H1 (cell line): ENCODE results near the gene CCDC157. TPM values are rescaled to one million over a fixed set of nuclear protein-coding genes. Genes with fewer than 3 reads are reported as not detected.

Experiments used
- CTCF ChIA-PET: fragments of 300-600 bp; sonication (Branson Sonifier 250); formaldehyde crosslinking; loops from one replicate; lab custom pipeline; 2021; ENCODE audit not compliant: partially characterized antibody; lab: Charles Lee
- POLR2A ChIA-PET: fragments of 300-600 bp; sonication (Branson Sonifier 250); formaldehyde crosslinking; loops from one replicate; lab custom pipeline; 2021; ENCODE audit warnings: inconsistent platforms; ENCODE audit not compliant: partially characterized antibody; lab: Charles Lee
- DNase-seq, 2 experiments: peaks; one replicate each; pipeline versions ENCODE4 v3.0.0 to v3.0.0-alpha.2; 2010 to 2022; ENCODE audit warnings: low spot score in 2 of 2, low read depth in 1 of 2, mixed read lengths in 1 of 2
- FAIRE-seq: peaks from 2 replicates; lab custom pipeline; 2011; peaks lifted over from hg19 to GRCh38; lab: Jason Lieb, UNC
- H2AFZ ChIP-seq: 2 replicates; pipeline ENCODE4 v1.8.1; 2012; ENCODE audit warnings: low read length, inconsistent platforms
- H2AK5ac ChIP-seq: 2 replicates; pipeline ENCODE4 v1.6.1; 2013; ENCODE audit warnings: low read depth, low read length
- H2BK120ac ChIP-seq: replicated peaks from 2 replicates; pipeline ENCODE3; 2013; ENCODE audit warnings: low read depth, low read length, inconsistent platforms
- H2BK12ac ChIP-seq: 2 replicates; pipeline ENCODE4 v1.6.1; 2013; ENCODE audit warnings: low read depth, low read length
- H2BK15ac ChIP-seq: 2 replicates; pipeline ENCODE4 v1.6.1; 2013; ENCODE audit warnings: low read length
- H2BK20ac ChIP-seq: 2 replicates; pipeline ENCODE4 v1.6.1; 2013; ENCODE audit warnings: low read length
- H2BK5ac ChIP-seq: 2 replicates; pipeline ENCODE4 v1.6.1; 2013; ENCODE audit warnings: low read depth, low read length
- H3K14ac ChIP-seq: 2 replicates; pipeline ENCODE4 v1.6.1; 2013; ENCODE audit warnings: inconsistent platforms; ENCODE audit not compliant: insufficient read length
- H3K18ac ChIP-seq: 2 replicates; pipeline ENCODE4 v1.6.1; 2013; ENCODE audit warnings: low read length; ENCODE audit errors: extremely low read depth
- H3K23ac ChIP-seq: 2 replicates; pipeline ENCODE4 v1.6.1; 2013; ENCODE audit warnings: inconsistent platforms; ENCODE audit not compliant: insufficient read length
- H3K23me2 ChIP-seq: 2 replicates; pipeline ENCODE4 v1.6.1; 2013; ENCODE audit warnings: low read depth, low read length
- H3K27ac ChIP-seq: 2 replicates; pipeline ENCODE4 v1.6.1; 2011; ENCODE audit warnings: low read depth, low read length, inconsistent platforms
- H3K27me3 ChIP-seq, 4 experiments: replicated peaks in 1 of 4; 1 replicate in 1 of 4; 2 replicates in 3 of 4; pipeline versions ENCODE4 v1.6.1 to v1.8.1; 2011 to 2013; ENCODE audit warnings: low read length in 3 of 4, mild to moderate bottlenecking in 3 of 4, inconsistent platforms in 2 of 4, mixed read lengths in 2 of 4, moderate library complexity in 1 of 4; ENCODE audit not compliant: control insufficient read depth in 3 of 4, insufficient read depth in 3 of 4; ENCODE audit errors: extremely low read depth in 1 of 4
- H3K36me3 ChIP-seq, 4 experiments: 2 replicates each; pipeline versions ENCODE4 v1.6.1 to v1.8.1; 2011 to 2013; ENCODE audit warnings: mild to moderate bottlenecking in 4 of 4, low read length in 3 of 4, moderate library complexity in 2 of 4, control low read depth in 1 of 4, inconsistent platforms in 1 of 4; ENCODE audit not compliant: insufficient read depth in 4 of 4, control insufficient read depth in 2 of 4
- H3K4ac ChIP-seq: replicated peaks from 2 replicates; pipeline ENCODE3; 2013; ENCODE audit warnings: low read length, low read depth, mixed read lengths, inconsistent platforms; ENCODE audit not compliant: insufficient read length
- H3K4me1 ChIP-seq, 4 experiments: replicated peaks in 1 of 4; 1 replicate in 1 of 4; 2 replicates in 3 of 4; pipeline versions ENCODE4 v1.6.1 to v1.8.1; 2011 to 2013; ENCODE audit warnings: low read length in 3 of 4, inconsistent platforms in 2 of 4, mixed read lengths in 1 of 4; ENCODE audit not compliant: insufficient read depth in 4 of 4, control insufficient read depth in 3 of 4
- H3K4me2 ChIP-seq, 2 experiments: 2 replicates each; pipeline versions ENCODE4 v1.6.1 to v1.8.1; 2011 to 2013; ENCODE audit warnings: low read depth in 2 of 2, low read length in 2 of 2, control low read depth in 1 of 2, inconsistent platforms in 1 of 2, mild to moderate bottlenecking in 1 of 2; ENCODE audit not compliant: insufficient read depth in 1 of 2
- H3K4me3 ChIP-seq, 4 experiments: fragments of 200-600, 300-600 bp in 1 of 4; sonication (generic), shearing (Covaris generic), sonication (Bioruptor Twin) in 1 of 4; 2 replicates each; pipeline versions ENCODE4 v1.5.1 to v1.8.1; 2011 to 2016; ENCODE audit warnings: low read length in 4 of 4, low read depth in 3 of 4, control low read depth in 2 of 4, inconsistent platforms in 2 of 4, mild to moderate bottlenecking in 2 of 4, mixed read lengths in 1 of 4, moderate library complexity in 1 of 4; ENCODE audit not compliant: insufficient read depth in 2 of 4; ENCODE audit errors: extremely low read depth in 1 of 4
- H3K56ac ChIP-seq: replicated peaks from 2 replicates; pipeline ENCODE3; 2013; ENCODE audit warnings: low read depth, mild to moderate bottlenecking, mixed read lengths, low read length, inconsistent platforms; ENCODE audit not compliant: insufficient read length
- H3K79me1 ChIP-seq: 2 replicates; pipeline ENCODE4 v1.6.1; 2013; ENCODE audit warnings: low read depth, low read length, control low read depth
- H3K79me2 ChIP-seq, 2 experiments: 2 replicates each; pipeline versions ENCODE4 v1.6.1 to v1.8.1; 2012 to 2013; ENCODE audit warnings: low read length in 2 of 2, mild to moderate bottlenecking in 2 of 2, inconsistent platforms in 1 of 2; ENCODE audit not compliant: insufficient read depth in 2 of 2, control insufficient read depth in 1 of 2
- H3K9ac ChIP-seq, 4 experiments: replicated peaks in 1 of 4; 1 replicate in 1 of 4; 2 replicates in 3 of 4; pipeline versions ENCODE4 v1.6.1 to v1.8.1; 2011 to 2013; ENCODE audit warnings: low read depth in 3 of 4, low read length in 3 of 4, control low read depth in 2 of 4, mild to moderate bottlenecking in 2 of 4, moderate library complexity in 2 of 4, inconsistent platforms in 1 of 4; ENCODE audit errors: extremely low read depth in 1 of 4
- H3K9me3 ChIP-seq, 2 experiments: 2 replicates each; pipeline versions ENCODE4 v1.6.1 to v1.8.1; 2012 to 2013; ENCODE audit warnings: mild to moderate bottlenecking in 2 of 2, moderate library complexity in 2 of 2, control low read depth in 1 of 2, inconsistent platforms in 1 of 2, low read depth in 1 of 2, low read length in 1 of 2, mixed read lengths in 1 of 2; ENCODE audit not compliant: insufficient read depth in 2 of 2
- H4K20me1 ChIP-seq, 2 experiments: replicated peaks in 1 of 2; 2 replicates each; pipeline versions ENCODE3 to v1.8.1; 2011 to 2013; ENCODE audit warnings: inconsistent platforms in 2 of 2, low read length in 2 of 2, mild to moderate bottlenecking in 1 of 2; ENCODE audit not compliant: insufficient read depth in 2 of 2, control insufficient read depth in 1 of 2
- H4K5ac ChIP-seq: 2 replicates; pipeline ENCODE4 v1.6.1; 2013; ENCODE audit warnings: low read length, low read depth, mixed read lengths, inconsistent platforms; ENCODE audit not compliant: insufficient read length
- H4K8ac ChIP-seq: 2 replicates; pipeline ENCODE4 v1.8.0; 2013; ENCODE audit warnings: mild to moderate bottlenecking, moderate library complexity, low read length, inconsistent platforms; ENCODE audit not compliant: insufficient read depth; ENCODE audit errors: extremely low read depth
- H4K91ac ChIP-seq: replicated peaks from 2 replicates; pipeline ENCODE3; 2013; ENCODE audit warnings: low read length, mixed read lengths, inconsistent platforms; ENCODE audit not compliant: insufficient read length
- EGR1 ChIP-seq: IDR thresholded peaks from 2 replicates; pipeline ENCODE4 v1.6.1; 2011; ENCODE audit warnings: low read depth, low read length, borderline replicate concordance
- EZH2 ChIP-seq: fragments of 200-600 bp; sonication (generic); IDR thresholded peaks from 2 replicates; pipeline ENCODE4 v1.7.1; 2012; ENCODE audit warnings: low read depth, mild to moderate bottlenecking, moderate library complexity, low read length, inconsistent platforms; ENCODE audit not compliant: severe bottlenecking
- HDAC2 ChIP-seq, 2 experiments: fragments of 300-600 bp in 1 of 2; sonication (generic) in 1 of 2; IDR thresholded peaks; 2 replicates each; pipeline ENCODE4 v1.6.1; 2011 to 2012; ENCODE audit warnings: low read depth in 2 of 2, low read length in 2 of 2, mild to moderate bottlenecking in 2 of 2, moderate library complexity in 2 of 2, borderline replicate concordance in 1 of 2, inconsistent platforms in 1 of 2
- SUZ12 ChIP-seq: fragments of 200-600 bp; sonication (generic); IDR thresholded peaks from 2 replicates; pipeline ENCODE4 v1.6.1; 2012; ENCODE audit warnings: mild to moderate bottlenecking, inconsistent platforms, low read length, moderate library complexity, mixed read lengths
- USF2 ChIP-seq: IDR thresholded peaks from 2 replicates; pipeline ENCODE4 v1.6.1; 2011; ENCODE audit warnings: low read length, improper control_type of control experiment
- WGBS, 2 experiments: shearing (Covaris generic) in 1 of 2; methylation state at CpG; one replicate each; pipeline versions ENCODE4 v1.1.6 to v1.1.7; 2013 to 2015; ENCODE audit warnings: low lambda C conversion rate in 2 of 2, mixed read lengths in 2 of 2, inconsistent platforms in 1 of 2, low coverage in 1 of 2, missing lambda C conversion rate in 1 of 2; ENCODE audit not compliant: insufficient replicate concordance in 2 of 2, insufficient coverage in 1 of 2, insufficient read length in 1 of 2; ENCODE audit errors: extremely low coverage in 1 of 2, missing lambda C conversion rate in 1 of 2; 5-methylcytosine and 5-hydroxymethylcytosine counted together
- polyA plus RNA-seq, 7 experiments: library from polyadenylated mRNA; depleted of rRNA in 3 of 7; stranded (reverse) in 5 of 7; unstranded in 2 of 7; fragments of >200 nt in 5 of 7; fragments of 200-250 nt in 2 of 7; gene quantifications; 1 replicate in 5 of 7; 2 replicates in 1 of 7; 4 replicates in 1 of 7; pipeline versions ENCODE4 v1.2.1 to v1.2.3, GENCODE V29; 2011 to 2013; ENCODE audit warnings: missing spikeins in 2 of 7, mixed read lengths in 2 of 7
- total RNA-seq: library from RNA; stranded (reverse); fragmentation: NEBNext Ultra II Directional; extraction: Animal tissue kit (Norgen Biotek cat#: 25700); gene quantifications from 2 replicates; pipeline ENCODE4 v1.2.1, GENCODE V29; 2021

Gene CCDC157
- total and polyA plus RNA-seq, 2 of the 8 experiments (the other 6 are each of a cell fraction or from before 2014, with no cell fraction given), result 4.1 to 8.4 TPM

DNA sequence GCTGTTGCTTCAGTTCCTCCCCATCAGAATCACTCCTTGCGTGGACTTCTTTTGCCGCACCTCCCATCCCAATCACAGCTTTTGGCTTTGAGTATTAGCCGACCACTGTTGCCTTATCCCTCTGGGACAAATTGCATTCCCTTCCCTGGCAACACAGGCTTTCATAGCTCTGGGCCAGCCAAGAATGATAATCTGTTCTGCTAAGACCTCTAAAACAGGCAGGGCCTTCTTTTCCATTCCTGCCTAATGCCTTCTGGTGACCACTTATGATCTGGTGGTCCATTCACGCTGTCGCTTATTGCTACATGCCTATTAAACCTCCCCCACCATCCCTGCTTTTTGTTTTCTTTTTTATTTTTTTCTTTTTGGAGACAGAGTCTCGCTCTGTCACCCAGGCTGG is 49.6 kb downstream of the CCDC157 start:
- Histone ChIP-seq H2BK120ac (no peak overlapping the region), H3K18ac (no peak overlapping the region), H2BK15ac (no peak overlapping the region), H4K91ac (no peak overlapping the region), H3K14ac (no peak overlapping the region), H3K9me3 (no peaks in the 10 kb centered on the region), H4K5ac (no peak overlapping the region), H4K8ac (no peak overlapping the region), H3K56ac (no peak overlapping the region), H3K23ac (no peak overlapping the region), H3K27ac (no peak overlapping the region), H3K79me2 (no peaks in the 10 kb centered on the region), H2BK20ac (no peak overlapping the region), H2AFZ (no peak overlapping the region), H3K4me2 (no peak overlapping the region), H4K20me1 (peaks cover 0 to 4% of the 10 kb centered on the region in 2 experiments), H3K23me2 (no peaks in the 10 kb centered on the region), H2AK5ac (no peak overlapping the region), H3K4me3 (no peak overlapping the region), H2BK5ac (no peak overlapping the region), H3K79me1 (no peaks in the 10 kb centered on the region), H3K4me1 (peaks cover 0 to 6% (median 4%) of the 10 kb centered on the region in 4 experiments; a peak in 5 of 7 replicates), H3K27me3 (no peaks in the 10 kb centered on the region), H3K9ac (no peak overlapping the region), H2BK12ac (no peak overlapping the region), H3K36me3 (peaks cover 0 to 6% (median 0%) of the 10 kb centered on the region in 4 experiments; a peak in 3 of 8 replicates), H3K4ac (no peak overlapping the region)
- ChIA-PET CTCF (interaction anchor here (0.7 to 1.8 kb wide), 7 partner anchors 10 to 151 kb away, joined by 3 to 5 read pairs (median 4); partner anchors contain the start of gene SEC14L2), POLR2A (interaction anchor here (0.6 to 1.2 kb wide), 3 partner anchors 10 to 339 kb away, joined by 3 to 5 read pairs (median 5); partner anchors contain the start of gene SEC14L2)
- TF ChIP-seq HDAC2 (IDR thresholded peaks at IDR 0.05; ENCODE audit: borderline replicate concordance in 1 of 2, low read depth in 2 of 2, low read length in 2 of 2) (no peak), USF2 (no peak), EZH2 (no peak), SUZ12 (no peak), EGR1 (no peak)
- WGBS, 2 experiments, result 93% methylated on average over 6 of the region's 6 CpGs; no CpG with 5 or more reads in 1 of the 2 experiments
- DNase-seq, result no peak
- no peak for FAIRE-seq
